Fibroblast of mammary gland (primary cell): ENCODE measurements around the gene TANC1.

Source experiments
- DNase-seq: peaks from one replicate; pipeline ENCODE4 v3.0.0-alpha.2; 2010; ENCODE audit warnings: low read depth
- H3K4me3 ChIP-seq: 2 replicates; pipeline ENCODE4 v1.5.1; 2011; ENCODE audit warnings: low read depth, mild to moderate bottlenecking, low read length, moderate library complexity; ENCODE audit not compliant: control insufficient read depth
- TF ChIP-seq, protein P1 (sequence below): conservative IDR thresholded peaks from 2 replicates; pipeline ENCODE4 v1.5.1; 2011; ENCODE audit warnings: low read depth, low read length, inconsistent platforms; ENCODE audit not compliant: control insufficient read depth, insufficient read depth

Gene TANC1

DNA sequence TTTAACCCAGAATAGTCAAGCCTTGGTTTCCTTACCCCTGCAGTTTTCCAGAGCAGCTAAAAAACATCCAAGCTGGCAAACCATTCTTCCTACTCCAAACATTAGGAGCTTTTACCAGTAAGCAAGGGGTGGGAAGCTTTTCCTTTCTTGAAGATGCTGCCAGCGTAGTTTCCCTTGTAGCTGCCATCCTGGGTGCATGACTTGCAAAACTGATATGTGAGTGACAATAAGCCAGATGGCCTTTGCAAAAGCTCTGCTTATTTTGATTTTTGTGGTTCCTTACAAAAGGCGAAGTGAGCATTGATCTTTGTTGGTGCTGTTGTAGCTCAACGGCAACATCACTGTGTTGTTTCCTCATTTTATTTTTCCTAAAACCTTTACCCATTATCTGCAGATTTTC is 179.2 kb downstream of the TANC1 start:
- TF ChIP-seq, protein P1, sequence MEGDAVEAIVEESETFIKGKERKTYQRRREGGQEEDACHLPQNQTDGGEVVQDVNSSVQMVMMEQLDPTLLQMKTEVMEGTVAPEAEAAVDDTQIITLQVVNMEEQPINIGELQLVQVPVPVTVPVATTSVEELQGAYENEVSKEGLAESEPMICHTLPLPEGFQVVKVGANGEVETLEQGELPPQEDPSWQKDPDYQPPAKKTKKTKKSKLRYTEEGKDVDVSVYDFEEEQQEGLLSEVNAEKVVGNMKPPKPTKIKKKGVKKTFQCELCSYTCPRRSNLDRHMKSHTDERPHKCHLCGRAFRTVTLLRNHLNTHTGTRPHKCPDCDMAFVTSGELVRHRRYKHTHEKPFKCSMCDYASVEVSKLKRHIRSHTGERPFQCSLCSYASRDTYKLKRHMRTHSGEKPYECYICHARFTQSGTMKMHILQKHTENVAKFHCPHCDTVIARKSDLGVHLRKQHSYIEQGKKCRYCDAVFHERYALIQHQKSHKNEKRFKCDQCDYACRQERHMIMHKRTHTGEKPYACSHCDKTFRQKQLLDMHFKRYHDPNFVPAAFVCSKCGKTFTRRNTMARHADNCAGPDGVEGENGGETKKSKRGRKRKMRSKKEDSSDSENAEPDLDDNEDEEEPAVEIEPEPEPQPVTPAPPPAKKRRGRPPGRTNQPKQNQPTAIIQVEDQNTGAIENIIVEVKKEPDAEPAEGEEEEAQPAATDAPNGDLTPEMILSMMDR = no peak
- no peak overlapping the region for H3K4me3 ChIP-seq
- DNase-seq = no peak

DNA sequence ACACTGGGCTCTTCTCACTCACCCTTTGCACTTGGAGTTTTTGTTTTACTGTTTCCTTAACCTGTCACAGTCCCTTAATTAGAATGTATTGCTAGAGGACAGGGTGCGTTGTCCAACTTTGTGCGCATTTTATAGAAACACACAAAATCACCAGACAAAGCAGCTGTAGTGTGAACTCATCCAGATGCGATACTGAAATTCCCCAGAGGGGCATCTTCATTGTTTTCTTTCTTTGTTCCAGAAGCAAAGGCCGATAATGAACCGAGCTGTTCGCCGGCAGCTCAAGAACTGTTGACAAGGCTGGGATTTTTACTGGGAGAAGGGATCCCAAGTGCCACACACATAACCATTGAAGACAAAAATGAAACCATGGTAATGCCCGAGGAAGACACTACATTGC is 180.5 kb downstream of the TANC1 start:
- TF ChIP-seq, protein P1 = no peak
- no peak for DNase-seq

DNA sequence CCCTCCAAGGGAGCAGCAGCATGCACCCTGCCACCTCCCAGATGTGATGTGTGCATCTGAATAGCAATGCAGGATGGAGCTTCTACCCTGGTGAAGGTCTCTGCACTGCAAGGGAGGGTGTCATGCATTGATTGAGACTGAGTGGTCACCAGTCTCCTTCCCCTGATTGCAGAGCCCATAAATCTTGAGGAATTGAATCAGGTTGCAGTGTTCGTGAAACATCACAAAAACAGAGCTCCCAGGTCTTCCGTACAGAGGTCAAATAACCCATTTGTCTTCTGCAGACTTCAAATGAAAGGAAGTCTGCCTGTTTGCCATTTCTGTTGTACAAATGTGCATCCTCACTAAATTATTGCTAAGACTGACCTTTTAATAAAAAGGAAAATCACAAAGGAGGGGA is 181.3 kb downstream of the TANC1 start:
- no peak overlapping the region for H3K4me3 ChIP-seq
- no peak for DNase-seq
- TF ChIP-seq, protein P1 = no peak

More for the DNA sequence above, 180.5 kb downstream of the TANC1 start:
- no peak overlapping the region for H3K4me3 ChIP-seq

DNA sequence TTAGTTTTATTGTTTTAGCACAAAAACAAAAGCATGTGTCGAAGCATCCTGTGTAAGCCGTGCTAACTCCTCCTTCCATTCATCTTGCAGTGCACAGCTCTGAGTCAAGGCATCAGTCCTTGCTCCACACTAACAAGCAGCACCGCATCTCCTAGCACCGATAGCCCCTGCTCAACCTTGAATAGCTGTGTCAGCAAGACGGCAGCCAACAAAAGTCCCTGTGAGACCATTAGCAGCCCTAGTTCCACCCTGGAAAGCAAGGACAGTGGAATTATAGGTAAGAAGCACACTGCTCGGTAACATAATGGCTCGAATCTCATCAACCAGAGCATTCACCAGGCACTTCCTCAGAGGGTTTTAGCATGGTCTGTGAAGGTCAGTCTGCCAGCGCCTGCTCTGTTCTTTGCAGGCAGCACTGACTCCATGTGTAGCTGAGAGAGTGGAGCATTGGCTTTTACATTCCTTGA is 181.9 kb downstream of the TANC1 start:
- H3K4me3 ChIP-seq = no peak overlapping the region
- TF ChIP-seq, protein P1 = no peak
- DNase-seq = peak; percentile 19

DNA sequence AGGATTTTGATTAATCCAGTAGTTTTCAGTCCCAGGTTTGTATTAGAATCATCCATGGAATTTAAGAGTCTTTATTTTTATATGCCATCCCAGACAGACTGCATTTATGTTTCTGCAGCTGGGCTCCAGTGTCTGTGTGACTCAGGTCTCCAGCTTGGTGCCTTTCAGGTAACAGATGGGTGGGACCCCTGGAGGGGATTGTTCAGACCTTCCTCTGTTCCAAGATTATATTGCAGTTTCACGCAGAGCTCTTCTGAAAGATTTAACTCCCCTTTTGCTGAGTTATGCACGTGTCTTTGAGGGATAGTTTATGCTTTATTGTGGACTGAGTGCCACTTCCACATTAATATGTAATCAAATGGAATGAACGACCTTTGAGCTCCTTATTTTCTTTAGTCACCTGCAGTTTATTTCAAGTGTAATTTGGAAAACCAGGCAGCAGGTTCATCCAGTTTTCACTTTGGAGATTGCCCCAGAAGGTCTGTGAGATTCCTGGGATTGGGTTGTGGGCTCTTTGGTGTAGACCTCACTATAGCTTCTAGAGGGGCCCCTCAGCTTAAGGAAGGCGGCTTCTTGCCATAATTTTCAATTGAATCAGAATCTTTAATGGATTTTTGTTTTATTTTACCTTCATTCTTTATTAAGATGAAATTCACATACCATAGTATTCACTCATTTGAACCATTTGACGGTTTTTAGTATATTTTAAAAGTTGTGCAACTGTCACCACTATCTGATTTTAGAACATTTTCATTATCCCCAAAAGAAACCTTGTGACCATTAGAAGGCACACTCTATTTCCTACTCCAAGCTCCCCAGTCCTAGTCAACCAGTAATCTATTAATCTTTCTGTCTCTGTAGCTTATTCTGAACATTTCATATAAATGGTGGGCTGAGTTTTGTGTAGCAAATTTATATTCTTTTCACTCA is 183.0 kb downstream of the TANC1 start:
- DNase-seq = no peak
- TF ChIP-seq, protein P1 = no peak
- no peak overlapping the region for H3K4me3 ChIP-seq

DNA sequence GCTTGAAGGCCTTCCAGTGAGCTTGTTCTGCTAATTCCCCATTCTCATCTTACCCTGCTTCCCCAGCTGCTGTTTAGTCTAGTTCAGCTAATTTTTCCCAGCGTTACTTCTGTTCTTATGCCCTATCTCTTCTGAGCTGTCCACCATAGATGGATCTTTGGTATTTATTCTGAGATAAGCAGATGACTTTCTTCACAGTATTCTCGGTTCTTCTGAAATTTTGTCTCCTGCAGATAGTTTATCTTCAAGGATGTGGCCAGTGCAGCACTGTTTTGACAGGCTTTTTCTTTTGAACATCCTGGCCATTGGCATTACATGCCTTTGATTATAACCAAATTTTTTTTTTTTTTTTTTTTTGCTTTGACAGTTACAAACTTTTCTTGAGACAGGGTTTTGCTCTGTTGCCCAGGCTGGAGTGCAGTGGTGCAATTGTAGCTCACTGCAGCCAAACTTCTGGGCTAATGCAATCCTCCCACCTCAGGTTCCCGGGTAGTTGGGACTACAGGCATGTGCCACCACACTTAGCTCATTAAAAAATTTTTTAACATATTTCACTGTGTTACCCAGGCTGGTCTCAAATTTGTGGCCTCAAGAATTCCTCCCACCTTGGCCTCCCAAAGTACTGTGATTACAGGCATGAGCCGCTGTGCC is 183.8 kb downstream of the TANC1 start:
- DNase-seq = no peak
- no peak overlapping the region for H3K4me3 ChIP-seq
- TF ChIP-seq, protein P1 = no peak
